NCI-H1092 (cell line): Measurements from ENCODE around the gene TLX1.

Source experiments
- DNase-seq: peaks from one replicate; lab custom pipeline; 2025; lab: John Stamatoyannopoulos, UW

TLX1 gene

GRCh38 chr10:101134299-101135127 is 3.4 kb downstream of the TLX1 start:
- DNase-seq: no peak

GRCh38 chr10:101135141-101136006 is 4.3 kb downstream of the TLX1 start:
- DNase-seq: no peak

- DNase-seq: no peak
These were observed 5.1 kb downstream of the TLX1 start for GRCh38 chr10:101136007-101136707.

GRCh38 chr10:101136708-101137121 is 5.6 kb downstream of the TLX1 start:
- no peak for DNase-seq

GRCh38 chr10:101137271-101137670 is 6.2 kb downstream of the TLX1 start:
- DNase-seq: no peak

GRCh38 chr10:101138788-101139420 is 7.8 kb downstream of the TLX1 start:
- no peak for DNase-seq

- DNase-seq: no peak
These were observed 8.4 kb downstream of the TLX1 start for GRCh38 chr10:101139421-101139911.

- no peak for DNase-seq
These were observed 9.2 kb downstream of the TLX1 start for GRCh38 chr10:101140084-101140949.

GRCh38 chr10:101140950-101141615 is 10.0 kb downstream of the TLX1 start:
- DNase-seq: no peak

GRCh38 chr10:101141616-101142532 is 10.8 kb downstream of the TLX1 start:
- peak; percentile 64 for DNase-seq

GRCh38 chr10:101142533-101143344 is 11.6 kb downstream of the TLX1 start:
- no peak for DNase-seq

GRCh38 chr10:101143345-101143630 is 12.2 kb downstream of the TLX1 start:
- no peak for DNase-seq

GRCh38 chr10:101144053-101144452 is 13.0 kb downstream of the TLX1 start:
- DNase-seq: no peak

GRCh38 chr10:101145145-101145544 is 14.0 kb downstream of the TLX1 start:
- DNase-seq: no peak

GRCh38 chr10:101145750-101146391 is 14.8 kb downstream of the TLX1 start:
- no peak for DNase-seq

GRCh38 chr10:101146392-101147251 is 15.5 kb downstream of the TLX1 start:
- no peak for DNase-seq

- no peak for DNase-seq
These were observed 20.3 kb downstream of the TLX1 start for GRCh38 chr10:101151395-101151794.
